H4 (cell line): ENCODE measurements around the gene TAGAP. TPM values are rescaled to one million over a fixed set of nuclear protein-coding genes. Genes with fewer than 3 reads are reported as not detected.
"Not testable (repeated sequence)": the region's sequence is repeated elsewhere in the genome, so short reads cannot be mapped to it uniquely, and the experiment has no call there.

Experiments used
- DNase-seq: peaks from one replicate; pipeline ENCODE4 v3.0.0-alpha.2; 2015; ENCODE audit warnings: low spot score
- total RNA-seq: library from RNA; depleted of rRNA; stranded (reverse); fragments of >200 nt; shearing (Covaris generic); gene quantifications from 2 replicates; pipeline ENCODE4 v1.2.3, GENCODE V29; 2014

The TAGAP gene
- total RNA-seq, 1 experiment from 2014 or later: not detected

- no peak for DNase-seq
Observed at GRCh38 chr6:159045801-159046200, 1.0 kb upstream of the TAGAP start.

GRCh38 chr6:159043947-159044346, 844 bp downstream of the TAGAP start:
- no peak for DNase-seq

GRCh38 chr6:159043251-159043650, 1.5 kb downstream of the TAGAP start:
- DNase-seq: no peak

GRCh38 chr6:159042826-159043181, 2.0 kb downstream of the TAGAP start:
- DNase-seq: no peak

GRCh38 chr6:159042003-159042825, 2.6 kb downstream of the TAGAP start:
- peak; percentile 48 for DNase-seq

GRCh38 chr6:159041181-159041580, 3.6 kb downstream of the TAGAP start:
- no peak for DNase-seq

GRCh38 chr6:159039885-159040258, 4.9 kb downstream of the TAGAP start:
- DNase-seq: no peak

- DNase-seq: peak; percentile 26
Observed at GRCh38 chr6:159038914-159039884, 5.6 kb downstream of the TAGAP start.

- DNase-seq: not testable (repeated sequence)
Observed at GRCh38 chr6:159038318-159038717, 6.5 kb downstream of the TAGAP start.

GRCh38 chr6:159037756-159038290, 7.0 kb downstream of the TAGAP start:
- DNase-seq: no peak

- no peak for DNase-seq
Observed at GRCh38 chr6:159036673-159037072, 8.1 kb downstream of the TAGAP start.

- no peak for DNase-seq
Observed at GRCh38 chr6:159035891-159036290, 8.9 kb downstream of the TAGAP start.

- DNase-seq: no peak
Observed at GRCh38 chr6:159033160-159034049, 11.4 kb downstream of the TAGAP start.

GRCh38 chr6:159031846-159032245, 12.9 kb downstream of the TAGAP start:
- no peak for DNase-seq

- no peak for DNase-seq
Observed at GRCh38 chr6:159030168-159030567, 14.6 kb downstream of the TAGAP start.

- not testable (repeated sequence) for DNase-seq
Observed at GRCh38 chr6:159025224-159025623, 19.6 kb downstream of the TAGAP start.

GRCh38 chr6:159023893-159024292, 20.9 kb downstream of the TAGAP start:
- DNase-seq: no peak

- DNase-seq: no peak
Observed at GRCh38 chr6:159020011-159020410, 24.8 kb downstream of the TAGAP start.

- no peak for DNase-seq
Observed at GRCh38 chr6:159017757-159018559, 26.8 kb downstream of the TAGAP start.

- no peak for DNase-seq
Observed at GRCh38 chr6:159014406-159014805, 30.4 kb downstream of the TAGAP start.

GRCh38 chr6:159013229-159013628, 31.6 kb downstream of the TAGAP start:
- DNase-seq: no peak
